GM23338 (cell line): Measurements from ENCODE around the gene TTC33.

Source experiments
- CREB1 ChIP-seq: fragments of 250-450 bp; sonication (Bioruptor Pico); IDR thresholded peaks from 2 replicates; pipeline ENCODE4 v1.5.0; 2020; ENCODE audit warnings: low read depth, mild to moderate bottlenecking, moderate library complexity
- CTCF ChIP-seq, 2 experiments: fragments of 200-600 bp in 1 of 2; sonication (generic) in 1 of 2; conservative IDR thresholded peaks; 2 replicates each; pipeline versions ENCODE4 v1.5.1 to v1.6.1; 2016 to 2017; ENCODE audit warnings: antibody characterized with exemption in 2 of 2, low read depth in 2 of 2, mild to moderate bottlenecking in 2 of 2, moderate library complexity in 1 of 2
- ETS1 ChIP-seq: IDR thresholded peaks from 2 replicates; pipeline ENCODE4 v1.6.1; 2016; ENCODE audit warnings: antibody characterized with exemption
- EZH2 ChIP-seq: fragments of 200-600 bp; sonication (generic); IDR thresholded peaks from one replicate; pipeline ENCODE4 v1.8.0; 2017; ENCODE audit warnings: antibody characterized with exemption, mild to moderate bottlenecking, low read depth; ENCODE audit not compliant: unreplicated experiment
- EZH2phosphoT487 ChIP-seq: fragments of 200-600 bp; sonication (generic); IDR thresholded peaks from one replicate; pipeline ENCODE4 v1.8.1; 2018; ENCODE audit warnings: antibody characterized with exemption; ENCODE audit not compliant: unreplicated experiment
- NANOG ChIP-seq: IDR thresholded peaks from 2 replicates; pipeline ENCODE4 v1.6.1; 2016; ENCODE audit warnings: antibody characterized with exemption, borderline replicate concordance
- POLR2AphosphoS5 ChIP-seq: IDR thresholded peaks from 2 replicates; pipeline ENCODE4 v1.6.1; 2016; ENCODE audit warnings: antibody characterized with exemption, low read depth
- ZNF114 ChIP-seq: fragments of 250-450 bp; sonication (Bioruptor Pico); IDR thresholded peaks from 2 replicates; pipeline ENCODE4 v1.5.0; 2020; ENCODE audit warnings: mild to moderate bottlenecking, moderate library complexity
- TF ChIP-seq, protein P1 (sequence below): IDR thresholded peaks from one replicate; pipeline ENCODE4 v1.6.1; 2018; ENCODE audit warnings: antibody characterized with exemption; ENCODE audit not compliant: unreplicated experiment

DNA sequence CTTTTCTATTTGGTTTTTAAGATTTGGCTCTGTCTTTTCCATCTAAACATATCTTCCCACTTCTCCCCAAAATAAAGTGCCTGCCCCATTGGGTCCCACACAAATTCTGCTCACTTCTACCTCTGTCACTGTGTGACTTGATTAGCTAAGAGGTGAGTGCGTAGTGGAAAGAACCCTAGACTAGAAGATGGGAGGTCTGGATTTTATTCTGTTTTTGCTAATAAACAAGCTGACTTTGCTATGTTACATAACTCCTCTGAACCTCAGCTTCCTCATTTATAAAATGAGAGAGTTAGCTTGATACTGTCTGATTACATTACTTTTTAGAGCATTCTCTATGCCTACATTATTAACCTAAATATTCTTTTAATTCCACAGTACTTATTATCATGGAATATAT is 127.4 kb downstream of the TTC33 start:
- TF ChIP-seq, protein P1, sequence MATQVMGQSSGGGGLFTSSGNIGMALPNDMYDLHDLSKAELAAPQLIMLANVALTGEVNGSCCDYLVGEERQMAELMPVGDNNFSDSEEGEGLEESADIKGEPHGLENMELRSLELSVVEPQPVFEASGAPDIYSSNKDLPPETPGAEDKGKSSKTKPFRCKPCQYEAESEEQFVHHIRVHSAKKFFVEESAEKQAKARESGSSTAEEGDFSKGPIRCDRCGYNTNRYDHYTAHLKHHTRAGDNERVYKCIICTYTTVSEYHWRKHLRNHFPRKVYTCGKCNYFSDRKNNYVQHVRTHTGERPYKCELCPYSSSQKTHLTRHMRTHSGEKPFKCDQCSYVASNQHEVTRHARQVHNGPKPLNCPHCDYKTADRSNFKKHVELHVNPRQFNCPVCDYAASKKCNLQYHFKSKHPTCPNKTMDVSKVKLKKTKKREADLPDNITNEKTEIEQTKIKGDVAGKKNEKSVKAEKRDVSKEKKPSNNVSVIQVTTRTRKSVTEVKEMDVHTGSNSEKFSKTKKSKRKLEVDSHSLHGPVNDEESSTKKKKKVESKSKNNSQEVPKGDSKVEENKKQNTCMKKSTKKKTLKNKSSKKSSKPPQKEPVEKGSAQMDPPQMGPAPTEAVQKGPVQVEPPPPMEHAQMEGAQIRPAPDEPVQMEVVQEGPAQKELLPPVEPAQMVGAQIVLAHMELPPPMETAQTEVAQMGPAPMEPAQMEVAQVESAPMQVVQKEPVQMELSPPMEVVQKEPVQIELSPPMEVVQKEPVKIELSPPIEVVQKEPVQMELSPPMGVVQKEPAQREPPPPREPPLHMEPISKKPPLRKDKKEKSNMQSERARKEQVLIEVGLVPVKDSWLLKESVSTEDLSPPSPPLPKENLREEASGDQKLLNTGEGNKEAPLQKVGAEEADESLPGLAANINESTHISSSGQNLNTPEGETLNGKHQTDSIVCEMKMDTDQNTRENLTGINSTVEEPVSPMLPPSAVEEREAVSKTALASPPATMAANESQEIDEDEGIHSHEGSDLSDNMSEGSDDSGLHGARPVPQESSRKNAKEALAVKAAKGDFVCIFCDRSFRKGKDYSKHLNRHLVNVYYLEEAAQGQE, result no peak
- no peak for TF ChIP-seq EZH2phosphoT487
- TF ChIP-seq CTCF (conservative IDR thresholded peaks at IDR 0.05; ENCODE audit: low read depth in 2 of 2), result no peak
- no peak for TF ChIP-seq POLR2AphosphoS5
- no peak for TF ChIP-seq EZH2
- no peak for TF ChIP-seq NANOG
- TF ChIP-seq ETS1, result no peak
- no peak for TF ChIP-seq ZNF114
- no peak for TF ChIP-seq CREB1
